H1 (cell line): ENCODE results near the gene FRMPD1. TPM values are rescaled to one million over a fixed set of nuclear protein-coding genes. Genes with fewer than 3 reads are reported as not detected.

Source experiments
- ASH2L ChIP-seq: fragments of 200-600, 300-600 bp; sonication (generic); IDR thresholded peaks from one replicate; pipeline ENCODE4 v1.7.1; 2017; ENCODE audit warnings: low read length
- CHD2 ChIP-seq: IDR thresholded peaks from 2 replicates; pipeline ENCODE4 v1.6.1; 2012; ENCODE audit warnings: low read length, improper control_type of control experiment
- CHD7 ChIP-seq: fragments of 300-600 bp; sonication (generic); IDR thresholded peaks from 2 replicates; pipeline ENCODE4 v1.7.1; 2012; ENCODE audit warnings: low read length, moderate library complexity, mild to moderate bottlenecking, inconsistent platforms; ENCODE audit not compliant: insufficient replicate concordance
- E2F6 ChIP-seq: IDR thresholded peaks from 2 replicates; pipeline ENCODE4 v1.6.1; 2012; ENCODE audit warnings: inconsistent platforms
- FOSL1 ChIP-seq: IDR thresholded peaks from 2 replicates; pipeline ENCODE4 v1.6.1; 2011; ENCODE audit warnings: mild to moderate bottlenecking, low read depth, low read length, moderate library complexity; ENCODE audit not compliant: insufficient read depth
- SRF ChIP-seq: IDR thresholded peaks from 2 replicates; pipeline ENCODE4 v1.6.1; 2011; ENCODE audit warnings: mild to moderate bottlenecking, low read depth, low read length, moderate library complexity
- polyA plus RNA-seq, 7 experiments: library from polyadenylated mRNA; depleted of rRNA in 3 of 7; stranded (reverse) in 5 of 7; unstranded in 2 of 7; fragments of >200 nt in 5 of 7; fragments of 200-250 nt in 2 of 7; gene quantifications; 1 replicate in 5 of 7; 2 replicates in 1 of 7; 4 replicates in 1 of 7; pipeline versions ENCODE4 v1.2.1 to v1.2.3, GENCODE V29; 2011 to 2013; ENCODE audit warnings: missing spikeins in 2 of 7, mixed read lengths in 2 of 7
- total RNA-seq: library from RNA; stranded (reverse); fragmentation: NEBNext Ultra II Directional; extraction: Animal tissue kit (Norgen Biotek cat#: 25700); gene quantifications from 2 replicates; pipeline ENCODE4 v1.2.1, GENCODE V29; 2021

The FRMPD1 gene
- total and polyA plus RNA-seq, 2 of the 8 experiments (the other 6 are each of a cell fraction or from before 2014, with no cell fraction given), result 0.27 to 0.32 TPM

GRCh38 chr9:37788332-37788731 is 137.6 kb downstream of the FRMPD1 start (continued):
- TF ChIP-seq E2F6 (no peak), CHD2 (no peak), ASH2L (no peak), CHD7 (no peak), FOSL1 (no peak), SRF (no peak)
